HG03066 (cell line): ENCODE data around the gene MED26.

Source experiments
- ATAC-seq: cut with Tn5 transposase; IDR thresholded peaks from one replicate; pipeline ENCODE4 v1.9.1; 2021; ENCODE audit warnings: low read depth; ENCODE audit not compliant: unreplicated experiment

Gene MED26

DNA sequence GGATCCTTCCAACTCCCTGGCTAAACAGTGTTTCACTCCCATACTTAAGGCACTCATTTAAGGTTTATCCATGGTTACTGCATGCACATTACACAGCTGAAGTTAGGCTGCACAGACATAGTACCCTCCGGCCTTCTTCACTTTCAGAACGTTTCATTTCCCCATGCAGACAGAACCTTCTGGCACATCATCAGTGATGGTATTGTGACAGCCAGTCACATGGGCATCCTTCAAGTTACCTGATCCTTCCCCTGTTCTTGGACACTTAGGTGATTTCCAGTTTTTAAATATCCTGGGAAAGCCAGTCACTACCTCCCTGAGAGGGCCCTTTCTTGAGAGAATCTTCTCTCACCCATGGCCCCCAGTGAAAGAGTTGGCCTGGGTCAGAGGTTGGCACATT is 22.8 kb upstream of the MED26 start:
- no peak for ATAC-seq

DNA sequence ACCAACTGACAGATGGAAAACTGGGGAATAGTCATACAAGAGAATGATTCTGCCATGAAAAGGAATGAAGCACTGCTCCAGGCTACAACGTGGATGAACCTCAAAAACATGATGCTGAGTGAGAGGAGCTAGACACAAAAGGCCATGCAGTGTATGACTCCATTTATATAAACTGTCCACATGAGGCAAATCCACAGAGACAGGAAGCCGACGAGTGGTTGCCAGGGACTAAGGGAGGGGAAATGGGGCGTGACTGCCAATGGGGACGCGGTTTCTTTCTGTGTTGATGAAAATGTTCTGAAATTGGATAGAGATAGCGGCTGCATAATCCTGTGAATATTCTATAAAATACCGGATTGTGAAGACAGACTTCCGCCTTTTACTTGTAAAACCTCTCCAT is 21.7 kb upstream of the MED26 start:
- no peak for ATAC-seq

DNA sequence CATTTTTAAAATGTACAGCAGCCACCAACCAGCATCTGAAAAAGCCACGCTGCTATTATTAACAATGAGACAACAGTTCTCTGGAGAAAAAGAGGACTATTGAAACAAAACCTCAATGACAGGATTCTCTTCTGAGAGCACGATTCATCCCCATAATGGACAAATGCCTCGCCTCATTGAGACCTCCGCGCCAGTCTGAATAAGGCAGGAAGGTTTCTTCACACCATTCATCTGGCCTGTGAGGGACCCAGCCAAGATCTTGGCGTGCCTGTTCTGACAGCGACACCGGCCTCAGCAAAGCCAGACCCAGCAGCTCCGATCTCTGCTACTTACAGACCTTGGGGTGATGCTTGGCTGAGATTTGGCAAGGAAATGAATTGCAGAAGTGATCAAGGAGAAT is 17.1 kb upstream of the MED26 start:
- no peak for ATAC-seq

DNA sequence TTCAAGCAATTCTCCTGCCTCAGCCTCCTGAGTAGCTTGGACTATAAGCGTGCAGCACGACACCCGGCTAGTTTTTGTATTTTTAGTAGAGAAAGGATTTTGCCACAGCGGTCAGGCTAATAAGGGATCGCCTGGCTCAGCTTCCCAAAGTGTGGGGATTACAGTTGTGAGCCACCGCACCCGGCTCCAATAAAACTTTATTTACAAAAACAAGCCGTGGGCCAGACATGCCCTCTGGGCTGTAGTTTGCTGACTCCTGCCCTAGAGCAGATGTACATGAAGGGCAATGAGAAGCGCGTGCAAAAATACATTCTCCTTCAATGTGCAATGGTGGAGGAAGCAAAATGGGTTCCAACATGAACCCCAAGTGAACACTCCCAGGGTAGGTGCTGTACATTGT is 13.7 kb upstream of the MED26 start:
- ATAC-seq = no peak

DNA sequence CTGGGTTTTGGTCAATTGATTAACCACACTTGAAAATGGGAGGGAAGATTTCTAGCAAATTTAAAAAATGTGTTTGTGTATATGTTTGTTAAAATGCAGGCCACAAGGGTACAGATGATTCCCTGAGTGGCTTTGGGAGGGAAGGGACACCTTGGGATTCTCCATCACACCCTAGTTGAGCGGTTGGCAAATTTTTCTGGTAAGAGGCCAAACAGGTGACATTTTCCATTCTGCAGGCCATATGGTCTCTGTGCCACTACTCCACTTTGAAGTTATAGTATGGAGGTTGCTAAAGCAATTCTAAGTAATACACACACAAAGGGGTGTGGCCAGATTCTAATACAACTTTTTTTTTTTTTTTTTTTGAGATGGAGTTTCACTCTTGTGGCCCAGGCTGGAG is 12.9 kb upstream of the MED26 start:
- no peak for ATAC-seq

DNA sequence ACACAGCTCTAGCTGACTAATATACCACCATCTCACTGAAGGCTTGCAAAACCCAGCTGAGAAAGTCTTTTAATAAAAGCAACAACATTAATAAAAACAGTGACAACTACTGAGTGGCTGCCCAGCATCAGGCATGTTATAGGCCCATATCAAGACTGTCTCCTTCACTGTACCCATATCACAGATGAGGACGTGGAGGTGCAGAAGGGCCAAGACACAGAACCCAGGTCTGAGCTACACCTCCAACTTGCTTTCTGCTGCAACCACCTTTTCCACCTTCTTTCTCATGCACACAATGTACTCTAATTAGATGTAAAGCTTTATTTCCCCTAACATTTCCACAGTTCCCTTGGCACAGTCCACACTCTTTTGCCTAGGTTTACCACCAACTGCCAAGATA is 10.7 kb upstream of the MED26 start:
- ATAC-seq = no peak

DNA sequence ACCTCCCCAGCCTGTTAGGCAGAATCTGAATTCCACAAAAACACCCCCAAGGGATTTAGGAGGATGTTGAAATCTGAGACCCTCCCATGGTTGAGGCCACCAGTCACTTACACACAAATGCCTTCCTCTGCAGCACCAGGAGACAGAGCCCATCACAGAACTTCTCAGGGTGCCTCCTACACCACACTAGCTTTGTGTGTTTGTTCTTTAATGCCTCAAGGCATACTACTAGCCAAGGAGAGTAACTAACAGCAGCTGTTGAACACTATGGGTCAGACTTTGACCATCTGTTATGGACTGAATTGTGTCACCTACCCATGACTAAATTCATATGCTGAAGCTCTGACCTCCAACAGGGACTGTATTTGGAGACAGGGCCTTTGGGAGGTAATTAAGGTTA is 9.5 kb upstream of the MED26 start:
- ATAC-seq = no peak

DNA sequence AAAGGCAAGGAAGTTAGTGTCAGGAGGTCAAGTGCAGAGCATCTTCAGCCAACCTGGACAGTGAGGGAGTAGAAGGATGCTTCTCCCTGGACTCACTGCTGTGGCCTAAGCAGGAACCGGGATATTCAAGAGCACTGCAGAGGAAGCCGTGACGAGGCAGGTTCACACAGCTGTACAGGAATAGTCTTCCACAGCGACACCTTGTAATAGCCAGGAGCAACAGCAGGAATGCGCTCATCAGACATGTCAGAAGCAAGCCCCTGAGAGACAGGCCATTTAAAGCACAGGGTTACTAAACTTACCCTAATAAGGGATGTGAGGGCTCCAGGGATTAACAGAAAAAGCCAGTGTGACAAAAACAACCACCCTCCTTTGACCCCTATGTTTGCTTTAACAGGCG is 3.5 kb upstream of the MED26 start:
- no peak for ATAC-seq

DNA sequence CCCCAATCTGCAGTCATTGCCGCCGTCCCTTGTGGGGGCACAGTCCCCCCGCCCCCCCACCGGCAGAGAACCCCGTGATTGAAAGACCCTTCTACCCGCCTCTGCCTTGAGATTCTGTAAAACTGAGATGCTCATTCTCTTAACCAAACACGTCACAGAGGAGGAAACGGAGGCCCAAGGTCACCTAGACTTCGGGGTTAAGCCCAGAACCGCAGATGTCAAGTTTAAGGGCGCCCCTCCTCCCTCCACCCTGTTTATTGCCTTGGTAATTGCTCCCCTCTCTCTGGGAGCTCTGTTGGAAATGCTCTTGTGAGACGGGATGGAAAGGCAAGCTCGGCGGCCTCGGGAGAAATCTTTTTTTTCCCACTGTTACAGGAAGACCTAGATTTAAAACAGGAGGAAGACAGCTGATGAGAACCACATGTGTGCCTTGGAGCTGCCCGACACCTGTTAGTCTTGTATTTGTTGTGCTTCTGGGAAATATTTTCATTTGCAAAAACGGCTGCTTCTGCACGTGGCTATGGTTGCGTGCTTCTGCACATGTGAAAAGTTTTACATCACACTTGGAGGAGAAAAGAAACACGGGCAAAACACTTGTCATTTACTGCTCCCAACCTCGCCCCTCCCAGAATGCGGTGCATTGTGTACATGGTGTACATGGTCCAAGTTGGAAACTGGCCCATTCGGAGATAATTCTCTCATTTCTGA is 1.1 kb upstream of the MED26 start:
- ATAC-seq = peak; percentile 3

DNA sequence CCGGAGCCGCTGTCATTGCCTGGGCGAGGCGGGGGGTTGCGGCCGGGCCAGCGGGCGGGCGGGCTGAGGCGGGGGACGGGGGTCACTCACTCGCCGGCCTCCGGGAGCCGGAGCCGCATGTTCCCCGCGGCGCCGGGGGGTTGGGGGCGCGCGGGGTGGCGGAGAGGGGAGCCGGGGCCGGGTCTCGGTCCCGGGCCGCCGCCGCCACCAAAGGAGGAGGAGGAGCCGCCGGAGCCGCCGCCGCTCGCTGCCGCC is 149 bp downstream of the MED26 start:
- no peak for ATAC-seq

DNA sequence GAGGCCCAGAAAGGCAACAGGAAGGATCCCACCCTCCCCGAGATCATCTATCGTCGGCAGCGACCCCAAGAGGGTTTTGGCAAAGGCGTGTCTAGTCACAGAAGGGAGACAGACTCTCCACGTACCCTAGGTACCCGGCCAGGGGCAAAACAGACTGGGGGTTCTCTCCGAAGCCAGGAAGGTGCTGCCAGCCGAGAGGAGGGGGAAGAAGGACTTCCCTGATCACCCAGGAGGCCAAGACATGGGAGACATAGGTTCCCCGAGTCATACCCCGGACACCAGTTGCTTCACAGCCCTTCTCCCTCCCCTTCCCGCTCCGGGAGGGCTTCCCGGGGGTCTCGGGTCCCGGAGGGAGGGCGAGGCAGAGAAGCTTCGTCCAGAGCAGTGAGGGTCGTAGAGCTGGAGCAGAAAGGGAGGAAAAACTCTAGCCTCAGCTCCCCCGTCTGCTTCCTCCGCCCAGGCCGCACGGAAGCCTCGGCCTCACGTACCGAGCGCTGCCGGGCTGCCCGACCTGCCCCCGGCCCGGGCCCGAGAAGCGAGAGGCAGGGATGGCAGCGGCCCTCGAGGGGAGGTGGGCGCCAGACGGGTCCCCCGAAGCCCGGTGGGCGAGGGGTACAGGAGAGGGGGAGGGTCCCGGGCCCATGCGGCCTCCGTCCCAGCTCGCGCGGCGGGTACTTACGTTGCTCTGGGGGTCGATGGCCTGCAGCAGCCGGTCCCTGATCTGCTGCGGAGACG is 644 bp downstream of the MED26 start:
- ATAC-seq = no peak

DNA sequence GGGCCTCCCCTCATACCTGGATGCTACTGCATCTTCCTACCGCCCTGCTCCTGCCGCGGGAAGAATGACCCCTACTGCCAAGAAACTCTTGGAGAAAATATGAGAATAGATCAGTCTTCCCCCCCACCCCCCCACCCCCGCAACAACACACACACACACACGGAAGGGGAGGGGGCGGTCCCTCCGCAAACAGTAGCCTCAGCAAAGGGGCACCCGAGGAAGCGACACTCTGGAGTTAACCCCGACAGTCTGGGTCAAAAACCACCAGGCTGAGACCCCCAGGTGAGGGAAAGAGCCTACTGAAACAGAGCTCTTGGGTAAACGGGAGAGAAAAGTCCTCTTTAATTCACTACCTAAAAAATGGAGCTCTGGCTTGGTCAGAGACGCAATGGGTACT is 1.2 kb downstream of the MED26 start:
- no peak for ATAC-seq

DNA sequence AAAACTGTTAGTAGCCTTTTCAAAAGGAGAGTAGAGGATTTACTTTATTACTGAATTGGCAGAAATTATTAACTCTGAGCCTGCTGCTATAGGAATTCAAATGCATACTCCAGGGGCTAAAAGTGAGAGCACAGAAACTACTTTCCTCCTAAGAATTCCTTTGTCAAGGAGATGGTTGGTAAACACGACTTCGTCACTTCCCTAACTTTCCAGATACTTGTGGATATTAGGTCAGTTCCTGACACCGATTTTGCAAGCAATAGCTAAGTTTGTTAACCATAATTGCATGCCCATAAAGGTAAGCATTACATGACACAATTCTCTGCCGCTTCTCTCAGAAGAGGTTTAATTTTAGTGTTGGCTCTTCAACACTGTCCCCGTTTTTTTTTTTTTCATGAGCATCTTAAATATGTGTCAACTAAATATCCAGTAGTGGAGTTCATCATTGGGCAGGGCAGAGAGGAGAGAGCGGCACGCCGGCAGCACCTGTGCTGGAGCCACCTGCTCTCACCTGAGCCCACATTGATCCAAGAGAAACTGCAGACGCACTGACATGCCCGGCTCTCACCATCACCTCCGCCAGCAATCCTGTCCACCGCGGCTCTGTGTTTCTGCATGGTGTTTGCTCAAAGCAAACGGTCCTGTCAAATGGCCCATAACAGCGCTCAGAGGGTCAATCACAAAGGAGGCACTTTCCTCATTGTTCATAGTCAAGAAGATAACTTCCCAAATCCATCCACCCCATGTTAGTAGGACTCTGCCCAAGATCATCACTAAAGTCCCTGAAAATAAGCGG is 2.6 kb downstream of the MED26 start:
- ATAC-seq = no peak

DNA sequence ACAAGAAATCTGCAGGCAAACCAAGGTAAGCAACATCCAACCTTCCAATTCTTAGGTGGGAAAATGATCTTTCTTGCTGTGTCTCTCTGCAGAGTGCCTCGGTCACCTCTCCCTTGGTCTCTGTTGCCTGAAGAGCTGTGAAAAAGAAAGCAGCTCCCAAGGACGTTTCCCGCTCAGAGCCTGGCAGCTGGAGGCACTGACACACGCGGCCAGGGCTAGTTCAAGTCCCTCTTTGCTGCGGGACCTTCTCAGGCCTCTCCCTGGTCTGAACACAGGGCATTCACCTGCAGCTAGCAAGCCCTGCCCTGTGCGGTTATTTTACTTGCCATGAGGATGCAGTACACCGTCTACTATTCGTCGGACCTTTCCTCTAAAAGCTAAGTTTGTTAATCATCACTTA is 3.8 kb downstream of the MED26 start:
- no peak for ATAC-seq

DNA sequence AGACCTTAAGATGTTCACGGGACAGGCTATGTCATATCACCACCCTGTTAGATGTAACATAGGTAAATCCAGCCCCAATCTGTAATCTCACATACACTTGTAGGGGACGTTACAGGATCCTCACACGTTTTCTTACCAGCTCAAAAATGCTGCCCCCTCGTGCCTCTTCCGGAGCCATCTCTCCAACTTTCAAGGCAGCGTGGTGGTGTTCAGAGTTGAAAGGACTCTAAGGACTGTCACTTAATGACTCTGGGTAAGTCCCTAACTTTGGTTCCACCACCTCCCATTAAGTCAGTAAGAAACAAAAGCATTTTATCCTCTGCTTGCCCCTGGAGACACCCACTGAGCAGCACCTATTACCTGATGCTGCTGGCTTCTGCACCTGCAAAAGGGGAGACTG is 4.4 kb downstream of the MED26 start:
- ATAC-seq = no peak

DNA sequence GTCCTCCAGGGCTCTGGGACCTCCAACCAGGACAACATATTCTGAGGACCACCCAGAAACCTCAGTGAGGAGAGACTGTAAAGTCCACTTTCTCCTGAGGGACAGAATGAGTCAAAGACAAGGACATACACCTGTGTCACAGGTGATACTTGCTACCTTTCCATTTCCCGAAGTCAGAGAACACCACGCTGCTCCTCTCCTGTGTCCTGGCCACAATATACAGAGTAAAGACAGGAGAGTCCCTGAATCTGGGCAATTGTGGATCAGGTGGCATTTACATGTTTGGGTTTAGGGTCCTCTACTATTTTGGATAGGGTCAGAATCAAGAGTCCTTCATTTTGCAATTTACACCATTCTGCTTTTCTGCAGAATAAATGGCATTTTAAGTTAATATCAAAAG is 4.9 kb downstream of the MED26 start:
- ATAC-seq = no peak

DNA sequence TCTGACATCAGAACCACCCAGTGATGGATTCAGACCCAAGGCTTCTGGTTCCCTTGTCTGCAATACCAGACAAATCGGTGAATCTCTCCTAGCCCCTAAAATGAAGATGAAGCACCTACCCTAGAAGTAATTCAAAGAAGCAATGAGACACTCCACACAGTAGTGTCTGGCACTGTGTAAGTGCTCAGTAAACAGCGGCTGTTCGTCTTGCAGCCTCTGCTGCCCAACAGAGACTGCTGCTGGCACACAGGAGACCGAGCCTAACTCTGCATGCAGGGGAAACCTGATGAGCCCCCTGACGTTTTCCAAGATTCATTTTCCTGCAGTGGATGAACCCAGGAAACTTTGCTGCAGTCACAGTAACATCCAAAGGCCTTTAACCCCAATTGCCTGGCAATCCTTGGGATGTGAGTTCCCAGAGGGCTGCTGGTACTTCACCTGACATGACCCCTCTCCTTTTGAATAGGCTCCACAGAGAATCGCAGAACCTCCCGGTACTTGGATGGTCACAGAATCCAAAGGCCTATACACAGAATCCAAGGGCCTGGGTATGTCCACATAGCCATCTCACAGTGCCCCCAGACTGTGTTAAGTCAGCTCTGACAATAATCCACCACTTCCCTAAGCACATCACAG is 6.7 kb downstream of the MED26 start:
- no peak for ATAC-seq

DNA sequence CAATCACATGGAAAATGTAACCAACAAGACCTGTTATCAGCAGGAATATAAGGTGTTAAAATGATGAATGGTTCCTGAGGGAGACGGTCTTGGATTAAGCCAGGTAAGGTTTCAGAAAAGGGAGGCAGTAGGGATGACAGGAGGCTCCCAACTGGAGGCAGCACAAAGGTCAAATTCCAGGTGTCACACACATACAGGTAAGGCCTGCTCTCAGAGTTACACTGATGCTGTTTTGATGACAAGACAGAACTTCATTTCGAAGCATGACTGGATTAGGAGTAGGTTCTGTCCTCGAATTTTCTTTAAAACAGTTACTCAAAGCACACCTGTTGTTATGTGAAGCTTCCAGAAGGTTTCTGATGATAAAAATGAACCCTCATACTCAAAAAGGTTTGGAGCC is 7.4 kb downstream of the MED26 start:
- no peak for ATAC-seq

DNA sequence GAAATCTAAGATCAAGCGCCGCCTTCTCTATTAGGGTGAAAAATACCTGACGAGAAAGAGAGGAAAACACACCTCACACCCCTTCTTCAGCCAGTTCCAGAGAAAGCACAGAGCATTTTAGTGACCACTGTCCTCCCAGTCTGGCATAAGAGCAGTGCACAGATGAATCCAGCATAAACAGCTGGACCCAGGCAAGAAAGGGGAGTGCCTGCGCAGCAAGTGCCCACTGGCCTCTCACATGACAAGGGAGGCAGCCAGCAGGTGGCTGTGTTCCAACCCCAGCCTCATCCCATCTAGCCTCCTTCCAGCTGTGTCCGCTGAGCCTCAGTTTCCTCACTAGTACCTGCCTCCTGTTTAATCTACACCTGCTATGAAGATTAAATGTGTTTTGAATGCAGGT is 8.0 kb downstream of the MED26 start:
- ATAC-seq = no peak

DNA sequence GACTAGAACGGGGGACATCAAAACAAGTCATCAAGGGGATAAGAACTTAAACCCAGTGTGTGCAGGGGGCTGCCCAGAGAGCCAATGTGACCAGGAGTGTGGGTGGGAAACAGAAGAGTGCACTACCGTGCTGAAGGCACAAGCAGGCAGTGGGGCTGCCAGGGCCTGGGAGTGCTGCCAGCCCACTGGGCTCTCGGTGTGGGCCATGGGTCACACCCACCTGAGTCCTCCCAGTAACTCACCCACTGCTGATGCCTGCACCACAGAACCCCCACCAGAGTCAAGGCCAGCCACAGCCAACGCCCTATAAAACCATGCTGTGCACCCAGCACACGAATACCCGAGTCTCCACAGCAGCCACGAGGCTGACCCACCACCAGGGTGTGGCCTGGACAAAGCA is 8.5 kb downstream of the MED26 start:
- ATAC-seq = no peak

DNA sequence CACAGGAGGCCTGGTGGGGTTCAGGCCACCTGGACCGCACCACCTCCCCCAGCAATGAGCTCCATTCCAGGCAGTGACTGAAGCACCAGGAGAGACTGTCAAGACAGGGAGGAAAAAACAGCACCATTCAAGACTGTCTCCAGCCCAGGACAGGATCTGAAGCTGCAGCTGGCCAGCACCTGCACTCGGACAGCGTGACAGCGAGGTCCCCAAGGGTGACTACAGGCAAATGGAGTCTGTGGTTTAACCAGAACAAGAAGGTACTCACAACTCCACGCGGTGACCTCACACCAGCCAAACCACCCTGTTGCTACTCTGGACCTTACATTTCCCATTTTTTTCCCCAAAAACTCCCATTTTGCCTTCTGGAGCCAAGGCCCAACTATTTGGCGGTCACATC is 9.8 kb downstream of the MED26 start:
- ATAC-seq = no peak

DNA sequence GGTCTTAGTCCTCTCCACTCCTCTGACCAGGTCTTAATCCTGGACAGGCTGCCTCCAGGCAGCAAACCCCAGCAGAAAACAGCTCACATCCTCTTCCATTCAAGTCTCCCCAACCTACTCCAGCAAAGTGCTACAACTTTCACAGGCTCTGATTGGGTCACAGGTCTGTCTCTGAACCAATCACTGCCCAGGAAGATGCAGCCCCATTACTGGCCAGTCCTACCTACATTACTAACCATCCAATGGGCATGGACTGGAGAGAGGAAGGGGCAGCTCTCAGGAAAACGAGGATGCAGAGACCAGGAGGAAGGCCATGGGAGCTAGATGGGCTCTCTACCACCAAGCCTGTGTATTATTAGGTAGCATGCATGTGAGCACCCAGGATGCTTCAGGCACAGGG is 12.2 kb downstream of the MED26 start:
- no peak for ATAC-seq
